Transverse colon (tissue), 4 donors: ENCODE data around the gene LORICRIN.

Source experiments
- CTCF ChIP-seq, 5 experiments: fragments of 200-600 bp in 3 of 5; fragments of 450-650 bp in 2 of 5; sonication (generic) in 3 of 5; IDR thresholded peaks; 1 replicate in 2 of 5; 2 replicates in 3 of 5; pipeline ENCODE4 v1.5.1; 2016 to 2017; ENCODE audit warnings: antibody characterized with exemption in 5 of 5, inconsistent platforms in 3 of 5, mild to moderate bottlenecking in 2 of 5, moderate library complexity in 1 of 5
- EP300 ChIP-seq: sonication (generic); formaldehyde crosslinking; IDR thresholded peaks from one replicate; pipeline ENCODE4 v1.6.1; 2017; ENCODE audit warnings: antibody characterized with exemption, low read depth
- POLR2A ChIP-seq: fragments of 450-650 bp; IDR thresholded peaks from one replicate; pipeline ENCODE4 v1.6.1; 2016; ENCODE audit warnings: antibody characterized with exemption, mild to moderate bottlenecking, moderate library complexity
- POLR2AphosphoS5 ChIP-seq, 3 donors: sonication (generic); formaldehyde crosslinking; IDR thresholded peaks; one replicate each; pipeline ENCODE4 v1.6.1; 2016; ENCODE audit warnings: antibody characterized with exemption in 3 of 3

- TF ChIP-seq POLR2A (no peak), CTCF (IDR thresholded peaks at IDR 0.05) (no peak), POLR2AphosphoS5 (IDR thresholded peaks at IDR 0.05) (no peak), EP300 (no peak)
Measured at GRCh38 chr1:153250166-153250565, 9.3 kb upstream of the LORICRIN start.
